Tracheal epithelial cell (primary cell): ENCODE measurements around the gene TMIGD1. TPM values are rescaled to one million over a fixed set of nuclear protein-coding genes. Genes with fewer than 3 reads are reported as not detected.

Experiments used
- total RNA-seq: library from RNA; depleted of rRNA; stranded (reverse); fragments of >200 nt; gene quantifications from 2 replicates; pipeline ENCODE4 v1.2.1, GENCODE V29; 2014

The TMIGD1 gene, protein sequence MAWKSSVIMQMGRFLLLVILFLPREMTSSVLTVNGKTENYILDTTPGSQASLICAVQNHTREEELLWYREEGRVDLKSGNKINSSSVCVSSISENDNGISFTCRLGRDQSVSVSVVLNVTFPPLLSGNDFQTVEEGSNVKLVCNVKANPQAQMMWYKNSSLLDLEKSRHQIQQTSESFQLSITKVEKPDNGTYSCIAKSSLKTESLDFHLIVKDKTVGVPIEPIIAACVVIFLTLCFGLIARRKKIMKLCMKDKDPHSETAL
- total RNA-seq = not detected in 2 replicates

GRCh38 chr17:30333503-30334360 lies at the start of gene TMIGD1:
TMIGD1 (minus strand) TSS chr17:30334057; CDS start chr17:30332133, 1,924 bp downstream.

GRCh38 chr17:30378825-30379302 lies 45.0 kb upstream of the TMIGD1 start, which contains the start of gene CPD:
CPD (plus strand) TSS chr17:30378927; CDS start chr17:30378981, 54 bp downstream.

DNA sequence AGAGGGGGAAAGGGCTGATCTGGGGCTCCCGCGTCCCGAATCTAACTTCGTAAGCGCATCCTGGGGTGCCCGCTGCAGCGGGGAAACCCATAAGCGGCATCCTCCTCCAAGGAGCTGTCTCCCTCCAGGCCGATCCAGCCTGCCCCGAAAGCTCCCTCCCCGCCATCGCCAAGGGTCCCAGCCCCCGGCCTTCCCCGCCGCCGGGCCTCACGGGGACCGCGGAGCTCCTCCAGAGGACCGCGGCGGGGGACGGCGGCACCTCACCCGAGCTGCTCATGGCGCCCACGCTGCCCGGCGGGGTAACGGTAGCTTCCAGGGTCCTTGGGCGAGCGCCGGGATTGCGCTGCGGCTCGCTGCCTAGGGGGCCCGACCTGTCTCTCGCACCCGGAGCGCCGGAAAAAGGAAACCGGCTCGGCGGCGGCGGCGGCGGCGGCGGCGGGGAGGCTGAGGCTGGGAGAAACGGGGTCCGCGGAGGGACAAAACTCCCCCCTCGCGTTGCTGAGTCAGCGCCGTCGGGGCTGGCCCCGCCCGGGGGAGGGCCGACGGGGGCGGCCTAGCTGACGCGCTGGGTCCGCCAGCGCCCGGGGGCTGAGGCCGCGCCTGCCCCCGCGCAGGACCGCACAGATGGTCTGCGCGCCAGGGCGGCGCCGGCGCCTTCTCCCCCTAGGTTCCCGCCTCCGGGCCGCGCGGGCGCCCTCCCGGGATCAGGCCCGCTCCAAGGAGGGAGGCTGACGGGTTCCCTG lies 42.1 kb downstream of the TMIGD1 start, which contains the start of gene BLMH:
Gene BLMH, minus strand, starts transcription at position 402 of the 743 bp plus-strand sequence. Its CDS starts 125 bp downstream, at position 277.

Other genes with a start within 250 kb of the TMIGD1 start
- gene NSRP1, start 217.2 kb downstream of the TMIGD1 start, total RNA-seq = 3.1 and 7.0 TPM in 2 replicates
- not detected in 2 replicates for gene SLC6A4, start 98.4 kb downstream of the TMIGD1 start, total RNA-seq
- 13.3 and 14.5 TPM in 2 replicates for gene BLMH, start 42.1 kb downstream of the TMIGD1 start, total RNA-seq
- gene CPD, start 44.9 kb upstream of the TMIGD1 start, total RNA-seq = 219 and 414 TPM in 2 replicates
- 18.5 and 27.5 TPM in 2 replicates for gene GOSR1, start 143.4 kb upstream of the TMIGD1 start, total RNA-seq